IMR-90 (cell line): ENCODE measurements around the gene PRKN. TPM values are rescaled to one million over a fixed set of nuclear protein-coding genes. Genes with fewer than 3 reads are reported as not detected.

Experiments
- ATAC-seq: fragments of 200-7000 bp; cut with Tn5 transposase; 2 replicates; pipeline ENCODE4 v1.9.1; 2020; ENCODE audit warnings: low read depth, mild to moderate bottlenecking, moderate library complexity
- BruUV-seq: library from RNA; stranded (reverse); fragments of 400-500 nt; replicated peaks from 2 replicates; lab custom pipeline; 2021; lab: Mats Ljungman, UMichigan
- CTCF ChIA-PET: fragments of 300-600 bp; formaldehyde crosslinking; extraction: SDS; loops from one replicate; lab custom pipeline; 2021; ENCODE audit warnings: antibody characterized with exemption; lab: Yijun Ruan, JAX
- POLR2A ChIA-PET: fragments of 300-600 bp; sonication (Branson Sonifier 250); formaldehyde crosslinking; loops from one replicate; lab custom pipeline; 2022; ENCODE audit warnings: antibody characterized with exemption; ENCODE audit not compliant: unreplicated experiment; lab: Charles Lee
- DNase-seq: peaks from one replicate; pipeline ENCODE4 v3.0.0; 2013
- H2AFZ ChIP-seq: replicated peaks from 2 replicates; pipeline ENCODE3; 2013; ENCODE audit warnings: low read length, mild to moderate bottlenecking; ENCODE audit not compliant: poor library complexity
- H2AK5ac ChIP-seq: 2 replicates; pipeline ENCODE4 v1.6.1; 2013; ENCODE audit warnings: low read depth, low read length, inconsistent platforms
- H2AK9ac ChIP-seq: replicated peaks from 2 replicates; pipeline ENCODE3; 2013; ENCODE audit warnings: mild to moderate bottlenecking, low read depth, low read length, moderate library complexity; ENCODE audit not compliant: poor library complexity
- H2BK120ac ChIP-seq: 2 replicates; pipeline ENCODE4 v1.6.1; 2013; ENCODE audit warnings: low read depth, low read length, inconsistent platforms
- H2BK15ac ChIP-seq: 3 replicates; pipeline ENCODE4 v1.6.1; 2013; ENCODE audit warnings: low read depth, low read length, inconsistent platforms
- H2BK20ac ChIP-seq: 2 replicates; pipeline ENCODE4 v1.6.1; 2013; ENCODE audit warnings: low read depth, mild to moderate bottlenecking, inconsistent platforms, low read length, moderate library complexity
- H2BK5ac ChIP-seq: 2 replicates; pipeline ENCODE4 v1.6.1; 2013; ENCODE audit warnings: mild to moderate bottlenecking, low read depth, low read length, inconsistent platforms; ENCODE audit not compliant: poor library complexity, severe bottlenecking
- H3K14ac ChIP-seq: replicated peaks from 2 replicates; pipeline ENCODE4 v1.6.1; 2013; ENCODE audit warnings: low read depth, low read length, inconsistent platforms
- H3K18ac ChIP-seq: 2 replicates; pipeline ENCODE4 v1.6.1; 2013; ENCODE audit warnings: low read depth, low read length, control low read depth
- H3K23ac ChIP-seq: 2 replicates; pipeline ENCODE4 v1.6.1; 2013; ENCODE audit warnings: low read depth, low read length, inconsistent platforms
- H3K27ac ChIP-seq: 2 replicates; pipeline ENCODE4 v1.5.1; 2013; ENCODE audit warnings: mild to moderate bottlenecking, control low read depth, low read length; ENCODE audit not compliant: insufficient read depth
- H3K27me3 ChIP-seq: 2 replicates; pipeline ENCODE4 v1.6.1; 2013; ENCODE audit warnings: low read length; ENCODE audit not compliant: control insufficient read depth, insufficient read depth
- H3K36me3 ChIP-seq: 2 replicates; pipeline ENCODE4 v1.6.1; 2013; ENCODE audit warnings: low read length, mixed read lengths; ENCODE audit not compliant: control insufficient read depth, insufficient read depth
- H3K4ac ChIP-seq: 2 replicates; pipeline ENCODE4 v1.6.1; 2013; ENCODE audit warnings: low read depth, low read length, inconsistent platforms
- H3K4me1 ChIP-seq: 2 replicates; pipeline ENCODE4 v1.6.1; 2013; ENCODE audit warnings: low read length, mixed read lengths; ENCODE audit not compliant: control insufficient read depth, insufficient read depth
- H3K4me2 ChIP-seq: 2 replicates; pipeline ENCODE4 v1.6.1; 2013; ENCODE audit warnings: low read depth, mild to moderate bottlenecking, control low read depth, low read length, moderate library complexity
- H3K4me3 ChIP-seq: 2 replicates; pipeline ENCODE4 v1.5.1; 2013; ENCODE audit warnings: low read depth, mild to moderate bottlenecking, control low read depth, low read length, moderate library complexity; ENCODE audit not compliant: insufficient read depth
- H3K56ac ChIP-seq: 2 replicates; pipeline ENCODE4 v1.6.1; 2013; ENCODE audit warnings: low read length, inconsistent platforms; ENCODE audit not compliant: insufficient read depth; ENCODE audit errors: extremely low read depth
- H3K79me1 ChIP-seq, 2 experiments: 2 replicates each; pipeline ENCODE4 v1.6.1; 2013; ENCODE audit warnings: low read length in 2 of 2, inconsistent platforms in 1 of 2, low read depth in 1 of 2
- H3K9ac ChIP-seq: 2 replicates; pipeline ENCODE4 v1.6.1; 2013; ENCODE audit warnings: low read depth, low read length, control low read depth
- H3K9me1 ChIP-seq: 2 replicates; pipeline ENCODE4 v1.6.1; 2013; ENCODE audit warnings: low read length, inconsistent platforms; ENCODE audit not compliant: insufficient read depth
- H3K9me3 ChIP-seq: 2 replicates; pipeline ENCODE4 v1.6.1; 2013; ENCODE audit warnings: low read length; ENCODE audit not compliant: control insufficient read depth, insufficient read depth
- H4K20me1 ChIP-seq: 2 replicates; pipeline ENCODE4 v1.6.1; 2013; ENCODE audit warnings: low read length, inconsistent platforms; ENCODE audit not compliant: insufficient read depth
- H4K5ac ChIP-seq: 2 replicates; pipeline ENCODE4 v1.6.1; 2013; ENCODE audit warnings: mild to moderate bottlenecking, low read depth, low read length, control low read depth
- H4K8ac ChIP-seq, 2 experiments: 2 replicates each; pipeline ENCODE4 v1.6.1; 2013; ENCODE audit warnings: low read depth in 2 of 2, low read length in 2 of 2, control low read depth in 1 of 2, inconsistent platforms in 1 of 2
- H4K91ac ChIP-seq: 2 replicates; pipeline ENCODE4 v1.6.1; 2013; ENCODE audit warnings: low read depth, low read length, inconsistent platforms; ENCODE audit not compliant: insufficient read depth
- CTCF ChIP-seq: conservative IDR thresholded peaks from 2 replicates; pipeline ENCODE4 v1.5.1; 2012; ENCODE audit warnings: mild to moderate bottlenecking, low read depth, low read length, improper control_type of control experiment
- MAFK ChIP-seq: IDR thresholded peaks from 2 replicates; pipeline ENCODE4 v1.6.1; 2012; ENCODE audit warnings: low read depth, low read length, improper control_type of control experiment
- MAZ ChIP-seq: IDR thresholded peaks from 2 replicates; pipeline ENCODE4 v1.6.1; 2012; ENCODE audit warnings: low read depth, mild to moderate bottlenecking, low read length, improper control_type of control experiment, moderate library complexity, borderline replicate concordance
- NFE2L2 ChIP-seq: fragments of 150-350 bp; IDR thresholded peaks from 2 replicates; pipeline ENCODE4 v1.6.1; 2016; ENCODE audit warnings: low read depth, mild to moderate bottlenecking, low read length
- POLR2A ChIP-seq: IDR thresholded peaks from 2 replicates; pipeline ENCODE4 v1.6.1; 2012; ENCODE audit warnings: mild to moderate bottlenecking, low read depth, low read length
- RAD21 ChIP-seq: IDR thresholded peaks from 2 replicates; pipeline ENCODE4 v1.6.1; 2012; ENCODE audit warnings: low read length, improper control_type of control experiment
- WGBS, 2 experiments: methylation state at CpG; one replicate each; pipeline versions ENCODE4 v1.1.5 to v1.1.7; 2013; ENCODE audit warnings: missing lambda C conversion rate in 2 of 2; ENCODE audit not compliant: insufficient read length in 1 of 2; ENCODE audit errors: extremely low coverage in 2 of 2; 5-methylcytosine and 5-hydroxymethylcytosine counted together
- dilution Hi-C: fragments of 300-500 bp; cut with HindIII; formaldehyde crosslinking; loops from one replicate; pipeline ENCODE4 v1.14.3; 2018; ENCODE audit warnings: low sequenced_read_pairs; ENCODE audit not compliant: unreplicated experiment
- in situ Hi-C: fragments of 300-500 bp; cut with MboI; formaldehyde crosslinking; loops from 3 replicates; pipeline ENCODE4 v1.14.3; 2019; ENCODE audit warnings: low sequenced_read_pairs, inconsistent platforms, mixed read lengths
- intact Hi-C: fragments of 100-400 bp; cut with micrococcal nuclease; formaldehyde crosslinking; loops from 2 replicates; pipeline ENCODE4 v1.10.0; 2022
- polyA plus RNA-seq, 3 experiments: library from polyadenylated mRNA; depleted of rRNA; stranded (reverse); fragments of >200 nt; gene quantifications; 2 replicates each; pipeline ENCODE4 v1.2.3, GENCODE V29; 2012; ENCODE audit warnings: low replicate concordance in 1 of 3
- total RNA-seq: library from RNA; depleted of rRNA; stranded (reverse); fragments of >200 nt; gene quantifications from 2 replicates; pipeline ENCODE4 v1.2.3, GENCODE V29; 2012

Gene PRKN
- total and polyA plus RNA-seq, 2 of the 4 experiments (the other 2 are of a cell fraction): 0.15 to 0.18 TPM

DNA sequence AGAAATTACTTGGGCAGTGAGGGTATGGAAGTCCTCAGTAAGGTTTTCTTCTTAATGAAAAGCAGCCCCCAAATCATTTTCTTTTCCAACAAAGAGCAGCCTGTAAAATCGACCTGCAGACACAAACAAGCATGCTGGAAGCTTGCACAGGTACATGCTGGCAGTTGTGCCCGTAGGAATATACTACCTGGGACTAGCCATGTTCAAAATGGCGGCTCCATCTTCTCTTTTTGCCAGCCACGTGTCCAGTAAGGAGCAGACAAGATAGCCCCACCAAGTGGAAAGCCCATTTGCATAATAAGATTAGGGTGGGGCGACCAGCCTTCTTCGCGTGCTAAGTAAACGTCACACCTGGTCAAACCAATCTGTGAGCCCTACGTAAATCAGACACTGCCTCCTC lies 1194.3 kb downstream of the PRKN start:
- no peak for TF ChIP-seq NFE2L2
- TF ChIP-seq MAZ: no peak
- TF ChIP-seq CTCF: no peak
- TF ChIP-seq MAFK: no peak
- no peak for TF ChIP-seq POLR2A
- no peak for TF ChIP-seq RAD21
- dilution Hi-C loops: no loop called here
- peaks cover 18% of the 10 kb centered on the region for H3K9me3 ChIP-seq
- H4K5ac ChIP-seq: no peak overlapping the region
- intact Hi-C loops: no loop called here
- H2BK5ac ChIP-seq: no peak overlapping the region
- H3K4me1 ChIP-seq: no peaks in the 10 kb centered on the region
- no peak for ATAC-seq
- H3K9ac ChIP-seq: no peak overlapping the region
- H4K8ac ChIP-seq: no peak overlapping the region
- no peaks in the 10 kb centered on the region for H3K79me1 ChIP-seq
- no peak overlapping the region for H3K56ac ChIP-seq
- no peak overlapping the region for H3K4me2 ChIP-seq
- BruUV-seq: no TSS peak
- H2AFZ ChIP-seq: no peak overlapping the region
- H3K18ac ChIP-seq: no peak overlapping the region
- H4K91ac ChIP-seq: no peak overlapping the region
- no peak overlapping the region for H2AK5ac ChIP-seq
- H3K23ac ChIP-seq: no peak overlapping the region
- H3K4me3 ChIP-seq: no peak overlapping the region
- DNase-seq: no peak
- H2BK120ac ChIP-seq: no peak overlapping the region
- POLR2A ChIA-PET: no interaction called here
- no peak overlapping the region for H2AK9ac ChIP-seq
- H3K36me3 ChIP-seq: no peaks in the 10 kb centered on the region
- no peaks in the 10 kb centered on the region for H4K20me1 ChIP-seq
- no peak overlapping the region for H2BK20ac ChIP-seq
- in situ Hi-C loops: no loop called here
- H3K9me1 ChIP-seq: no peaks in the 10 kb centered on the region
- 20% methylated on average over 1 of the region's 9 CpGs; no CpG with 5 or more reads in 1 of the 2 experiments for WGBS, 2 experiments
- H3K27me3 ChIP-seq: no peaks in the 10 kb centered on the region
- CTCF ChIA-PET: no interaction called here
- H2BK15ac ChIP-seq: no peak overlapping the region
- no peak overlapping the region for H3K27ac ChIP-seq
- H3K4ac ChIP-seq: no peak overlapping the region
- no peak overlapping the region for H3K14ac ChIP-seq
